GM21381 (cell line): Measurements from ENCODE around the gene INSR.
"Not testable (repeated sequence)": the region's sequence is repeated elsewhere in the genome, so short reads cannot be mapped to it uniquely, and the experiment has no call there.

Source experiments
- ATAC-seq: cut with Tn5 transposase; IDR thresholded peaks from one replicate; pipeline ENCODE4 v1.9.1; 2021; ENCODE audit warnings: mild to moderate bottlenecking, moderate library complexity; ENCODE audit not compliant: unreplicated experiment

INSR gene

DNA sequence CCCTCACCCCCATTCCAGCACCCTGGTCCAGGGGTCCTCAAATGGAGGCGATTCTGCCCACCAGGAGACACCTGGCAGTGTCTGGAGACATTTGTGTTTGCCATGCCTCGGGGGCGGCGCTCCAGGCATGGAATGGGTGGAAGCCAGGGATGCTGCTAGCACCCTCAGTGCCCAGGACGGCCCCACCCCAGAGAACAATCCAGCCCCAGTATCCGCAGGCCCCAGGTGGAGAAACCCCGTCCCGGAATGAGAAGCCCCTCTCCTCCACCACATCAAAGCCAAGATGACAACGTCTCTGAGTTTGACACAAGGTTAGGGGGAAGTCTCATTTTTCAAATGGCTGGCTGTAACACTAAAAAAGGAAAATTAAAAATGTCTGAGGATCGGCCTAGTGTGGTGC lies 68.5 kb downstream of the INSR start:
- ATAC-seq: no peak

DNA sequence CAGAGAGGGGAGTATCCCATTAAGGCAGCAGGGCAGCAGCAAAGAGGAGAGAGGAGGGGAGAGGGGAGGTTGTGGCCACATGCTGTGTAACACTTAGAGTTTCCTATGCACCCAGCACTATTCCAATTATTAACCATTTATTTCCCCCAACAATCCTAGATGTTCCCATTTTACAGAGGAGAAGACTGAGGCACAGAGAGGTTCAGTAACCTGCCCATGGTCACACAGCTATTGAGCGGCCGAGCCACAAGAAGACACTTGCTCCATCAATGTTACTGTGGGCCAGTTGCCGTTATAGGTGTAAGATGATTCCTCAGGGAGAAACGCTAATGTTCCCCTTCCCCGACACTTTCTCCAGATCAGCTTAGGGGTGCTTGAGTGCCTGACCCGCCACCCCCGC lies 69.2 kb downstream of the INSR start:
- no peak for ATAC-seq

DNA sequence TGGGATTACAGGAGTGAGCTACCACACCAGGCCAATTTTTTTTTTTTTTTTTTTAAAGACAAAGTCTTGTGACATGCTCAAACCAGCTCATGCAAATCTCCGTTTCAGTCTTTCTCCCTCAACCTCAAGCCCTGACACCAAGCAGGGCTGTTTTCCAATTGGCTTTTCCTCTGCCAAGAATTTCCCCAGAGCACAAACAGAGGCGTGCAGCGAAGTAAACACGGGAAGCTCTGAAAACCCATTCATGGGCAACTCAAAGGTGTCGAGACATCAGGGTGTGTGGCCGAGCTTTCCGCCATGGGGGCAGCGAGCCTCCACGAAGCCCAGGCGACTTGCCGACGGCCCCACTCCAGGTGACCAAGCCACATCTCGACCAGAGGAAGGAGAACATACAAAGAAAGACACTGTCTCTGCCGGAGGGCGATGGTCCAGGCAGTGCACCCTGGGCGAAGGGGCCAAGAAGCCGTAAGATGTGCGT lies 70.0 kb downstream of the INSR start:
- ATAC-seq: no peak

- ATAC-seq: no peak
Measured at GRCh38 chr19:7223429-7223828, 70.8 kb downstream of the INSR start.

DNA sequence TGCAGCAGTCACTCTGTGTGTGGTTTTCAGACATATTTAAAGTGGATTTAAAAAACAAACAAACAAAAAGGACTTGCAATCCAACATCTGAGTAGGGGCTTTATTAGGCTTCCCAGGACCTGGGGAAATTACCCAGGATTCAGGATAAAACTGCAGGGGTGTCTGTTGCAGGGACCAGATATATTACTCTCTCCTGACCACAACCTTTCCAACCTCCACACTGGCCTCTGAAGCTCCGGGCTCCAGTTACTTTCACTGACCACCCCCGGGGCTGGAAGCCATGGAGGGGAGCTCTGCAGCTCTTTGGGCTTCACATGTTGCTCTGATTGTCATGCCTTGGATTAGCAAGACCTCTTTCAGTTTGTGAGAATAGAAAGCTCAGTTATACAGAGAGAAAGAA lies 75.2 kb downstream of the INSR start:
- no peak for ATAC-seq

- ATAC-seq: no peak
Measured at GRCh38 chr19:7217861-7218260, 76.4 kb downstream of the INSR start.

GRCh38 chr19:7216373-7216902 lies 77.8 kb downstream of the INSR start:
- no peak for ATAC-seq

- ATAC-seq: no peak
Measured at GRCh38 chr19:7215176-7215575, 79.0 kb downstream of the INSR start.

DNA sequence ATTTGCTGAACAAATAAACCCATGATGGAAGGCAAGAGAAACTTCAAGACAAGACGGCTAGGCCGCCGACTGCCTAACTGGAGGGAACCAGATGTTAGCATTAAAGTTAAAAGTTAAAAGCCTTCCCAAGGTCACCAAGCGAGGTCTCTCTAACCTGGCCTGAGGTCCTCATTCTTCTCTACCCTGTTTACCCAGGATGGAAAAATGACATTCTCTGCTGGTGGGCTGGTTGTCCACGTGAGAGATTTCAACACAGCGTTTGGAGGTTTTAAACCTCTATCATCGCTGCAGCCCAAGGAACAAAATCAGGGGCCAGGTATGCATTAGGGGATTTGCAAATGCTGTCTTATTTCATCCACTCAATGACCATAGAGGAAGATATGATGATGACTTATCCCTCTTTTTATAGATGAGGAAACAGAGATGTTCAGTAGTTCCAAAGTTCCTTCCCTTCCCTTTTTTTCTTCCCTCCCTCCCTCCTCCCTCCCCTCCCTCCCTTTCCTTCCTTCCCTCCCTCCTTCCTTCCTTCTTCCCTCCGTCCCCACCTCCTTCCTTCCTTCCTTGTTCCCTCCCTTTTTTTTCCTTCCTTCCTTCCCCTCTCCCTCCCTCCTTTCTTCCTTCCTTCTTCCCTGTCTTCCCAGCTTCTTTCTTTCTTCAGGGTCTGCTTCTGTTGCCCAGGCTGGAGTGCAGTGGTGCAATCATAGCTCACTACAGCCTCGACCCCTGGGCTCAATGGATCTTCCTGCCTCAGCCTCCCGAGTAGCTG lies 79.7 kb downstream of the INSR start:
- ATAC-seq: no peak

GRCh38 chr19:7213628-7214323 lies 80.4 kb downstream of the INSR start:
- no peak for ATAC-seq

DNA sequence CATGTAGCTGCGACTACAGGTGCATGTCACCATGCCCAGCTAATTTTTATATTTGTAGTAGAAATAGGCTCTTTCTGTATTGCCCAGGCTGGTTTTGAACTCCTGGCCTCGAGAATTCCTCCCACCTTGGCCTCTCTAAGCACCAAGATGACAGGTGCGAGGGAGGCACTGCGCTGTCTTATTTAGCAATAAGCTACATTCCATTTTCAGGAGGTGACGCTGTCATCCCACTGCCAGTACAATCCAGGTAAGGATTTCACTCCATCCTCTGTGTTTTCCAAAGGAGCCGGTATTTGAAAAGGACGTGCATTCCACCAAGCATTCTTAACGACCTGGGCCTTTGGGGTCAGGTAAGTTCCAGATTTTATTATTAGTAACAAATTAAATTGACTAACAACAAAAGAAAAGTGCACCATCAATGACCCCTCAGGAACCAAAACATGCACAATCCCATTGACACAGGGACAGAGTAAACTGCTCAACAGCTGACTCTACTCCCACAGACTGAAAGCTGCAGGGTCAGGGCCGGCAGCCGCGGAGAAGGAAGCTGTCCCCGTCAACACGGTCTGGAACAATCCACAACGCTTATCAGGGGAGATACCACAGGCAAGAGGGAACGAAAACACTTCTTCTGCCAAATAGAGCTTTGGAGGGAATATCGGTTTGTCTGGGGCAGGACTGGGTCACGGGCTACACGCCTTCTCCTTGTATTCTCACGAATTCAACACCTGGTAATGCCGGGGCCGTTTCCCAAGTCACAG lies 82.8 kb downstream of the INSR start:
- no peak for ATAC-seq

GRCh38 chr19:7210359-7210758 lies 83.9 kb downstream of the INSR start:
- ATAC-seq: no peak

- ATAC-seq: not testable (repeated sequence)
Measured at GRCh38 chr19:7209597-7210325, 84.5 kb downstream of the INSR start.

DNA sequence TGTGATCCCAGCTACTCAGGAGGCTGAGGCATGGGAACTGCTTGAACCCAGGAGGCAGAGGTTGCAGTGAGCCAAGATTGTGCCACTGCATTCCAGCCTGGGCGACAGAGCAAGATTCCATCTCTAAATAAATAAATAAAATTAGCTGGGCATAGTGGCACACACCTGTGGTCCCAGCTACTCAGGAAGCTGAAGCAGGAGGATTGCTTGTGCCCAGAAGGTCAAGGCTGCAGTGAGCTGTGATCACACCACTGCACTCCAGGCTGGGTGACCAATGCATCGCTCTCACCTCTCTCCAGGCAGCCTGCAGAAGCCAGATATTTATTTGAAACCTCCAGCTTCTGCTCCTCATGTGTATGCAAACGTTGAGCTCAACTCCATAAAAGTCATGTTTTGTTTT lies 85.2 kb downstream of the INSR start:
- not testable (repeated sequence) for ATAC-seq

GRCh38 chr19:7203332-7203731 lies 90.9 kb downstream of the INSR start:
- ATAC-seq: no peak

DNA sequence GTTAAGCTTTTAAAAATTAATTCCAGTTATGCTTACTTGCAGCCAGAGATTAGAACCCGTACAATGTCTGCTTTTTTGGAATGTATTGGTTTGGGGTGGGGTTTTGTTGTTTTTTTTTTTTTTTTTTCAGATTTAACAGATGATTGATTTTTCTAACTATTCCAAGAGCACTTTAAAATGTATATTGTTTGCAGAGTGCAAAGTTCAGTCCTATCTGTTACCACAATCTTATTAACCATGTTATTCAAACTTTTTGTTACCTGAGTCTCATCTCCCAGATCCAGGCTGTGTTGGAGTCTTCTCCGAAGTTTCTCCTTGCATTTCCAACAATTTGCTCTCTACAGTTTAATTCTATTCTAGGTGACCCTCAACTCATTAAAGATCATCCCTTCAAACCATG lies 91.3 kb downstream of the INSR start:
- no peak for ATAC-seq

DNA sequence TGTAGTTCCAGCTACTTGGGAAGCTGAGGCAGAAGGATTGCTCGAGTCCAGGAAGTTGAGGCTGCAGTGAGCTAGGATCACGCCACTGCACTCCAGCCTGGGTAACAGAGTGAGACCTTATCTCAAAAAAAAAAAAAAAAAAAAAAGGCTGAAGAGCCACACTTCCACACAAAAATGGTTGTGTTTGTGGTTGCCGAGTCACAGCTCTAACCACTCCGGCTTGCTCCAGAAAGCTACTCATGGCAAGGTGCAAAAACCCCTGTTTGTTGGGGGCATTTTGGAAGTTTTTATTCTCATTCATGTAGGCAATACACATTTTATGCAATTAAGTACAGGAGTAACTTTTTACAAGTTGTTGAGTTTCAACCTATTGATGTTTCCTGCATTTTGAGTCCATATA lies 93.5 kb downstream of the INSR start:
- ATAC-seq: no peak

GRCh38 chr19:7199613-7200533 lies 94.3 kb downstream of the INSR start:
- no peak for ATAC-seq

DNA sequence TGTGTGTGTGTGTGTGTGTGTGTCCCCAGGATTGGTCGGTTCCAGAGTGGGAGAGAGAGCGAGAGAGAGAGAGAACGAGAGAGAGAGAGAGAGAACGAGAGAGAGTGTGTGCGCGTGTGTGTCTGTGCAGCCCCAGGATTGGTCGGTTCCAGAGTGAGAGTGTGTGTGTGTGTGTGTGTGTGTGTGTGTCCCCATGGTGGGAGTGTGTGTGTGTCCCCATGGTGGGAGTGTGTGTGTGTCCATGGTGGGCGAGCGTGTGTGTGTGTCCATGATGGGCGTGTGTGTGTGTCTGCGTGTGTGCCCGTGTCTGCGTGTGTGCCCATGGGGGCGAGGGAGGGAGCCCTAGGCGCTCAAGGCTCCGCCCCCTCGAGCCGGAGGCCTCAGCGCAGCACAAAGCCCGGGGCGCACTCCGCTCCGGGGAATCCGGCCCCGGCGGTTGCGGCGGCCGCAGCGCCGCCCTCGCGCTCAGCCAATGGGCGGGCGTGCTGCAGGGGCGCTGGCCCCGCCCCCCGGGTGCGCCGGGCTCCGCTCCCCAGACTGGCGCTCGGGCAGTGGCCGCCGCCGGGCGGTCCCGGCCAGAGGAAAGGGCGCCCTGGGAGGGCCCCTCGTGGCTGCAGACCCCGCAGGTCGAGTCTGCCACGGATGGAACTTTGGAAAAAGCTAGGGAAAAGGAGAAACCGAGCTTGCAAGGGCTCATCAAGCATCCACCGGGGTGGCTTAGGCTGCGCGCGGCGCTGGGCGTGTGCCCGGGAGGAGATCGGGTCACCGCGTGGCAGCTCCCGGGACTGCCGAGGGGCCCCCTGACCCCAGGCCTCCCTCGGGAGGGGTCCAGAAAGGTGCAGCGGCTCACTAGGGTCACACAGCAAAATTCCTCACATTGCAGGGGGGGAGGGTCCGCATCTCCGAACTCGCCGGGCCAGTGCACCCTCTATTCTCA lies 96.2 kb downstream of the INSR start:
- ATAC-seq: peak; percentile 75
